HG03025 (cell line): Measurements from ENCODE around the gene EFNA3.

Experiments
- ATAC-seq: cut with Tn5 transposase; IDR thresholded peaks from one replicate; pipeline ENCODE4 v1.9.1; 2021; ENCODE audit warnings: mild to moderate bottlenecking, moderate library complexity; ENCODE audit not compliant: unreplicated experiment, low FRiP score

EFNA3 gene

DNA sequence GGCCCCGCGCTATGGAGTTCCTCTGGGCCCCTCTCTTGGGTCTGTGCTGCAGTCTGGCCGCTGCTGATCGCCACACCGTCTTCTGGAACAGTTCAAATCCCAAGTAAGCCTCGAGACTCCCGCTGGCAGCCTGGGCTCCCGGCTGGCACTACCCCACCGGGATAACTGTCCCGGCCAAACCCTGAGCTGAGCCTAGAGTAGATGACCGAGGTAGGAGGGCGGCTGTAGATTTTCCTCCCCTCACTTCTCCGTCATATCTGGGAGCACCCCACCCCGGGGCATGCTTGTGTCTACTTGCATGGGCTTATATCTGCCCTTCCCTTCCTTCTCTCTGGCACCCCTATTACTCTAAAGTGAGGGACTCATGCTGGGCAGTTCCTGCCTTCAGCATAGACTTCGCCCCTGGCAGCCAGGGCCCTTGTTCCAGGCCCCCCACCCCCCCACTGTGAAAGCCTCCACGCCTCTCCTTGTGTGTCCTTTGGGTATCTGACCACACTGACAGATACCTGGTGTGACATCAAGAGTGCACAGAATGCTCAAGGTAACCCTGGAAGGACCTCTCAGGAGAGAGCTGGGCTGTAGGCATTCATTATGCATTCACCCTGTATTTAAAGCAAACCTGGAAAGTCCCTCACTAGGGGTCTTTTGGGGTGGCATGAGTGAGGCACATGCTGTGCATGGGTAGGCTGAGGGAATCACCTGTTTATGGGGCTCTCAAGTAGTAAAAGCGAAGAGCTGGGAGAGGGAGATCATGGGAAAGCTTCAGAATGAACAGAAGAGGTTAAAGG, 49.5 kb downstream of the EFNA3 start:
- no peak for ATAC-seq

DNA sequence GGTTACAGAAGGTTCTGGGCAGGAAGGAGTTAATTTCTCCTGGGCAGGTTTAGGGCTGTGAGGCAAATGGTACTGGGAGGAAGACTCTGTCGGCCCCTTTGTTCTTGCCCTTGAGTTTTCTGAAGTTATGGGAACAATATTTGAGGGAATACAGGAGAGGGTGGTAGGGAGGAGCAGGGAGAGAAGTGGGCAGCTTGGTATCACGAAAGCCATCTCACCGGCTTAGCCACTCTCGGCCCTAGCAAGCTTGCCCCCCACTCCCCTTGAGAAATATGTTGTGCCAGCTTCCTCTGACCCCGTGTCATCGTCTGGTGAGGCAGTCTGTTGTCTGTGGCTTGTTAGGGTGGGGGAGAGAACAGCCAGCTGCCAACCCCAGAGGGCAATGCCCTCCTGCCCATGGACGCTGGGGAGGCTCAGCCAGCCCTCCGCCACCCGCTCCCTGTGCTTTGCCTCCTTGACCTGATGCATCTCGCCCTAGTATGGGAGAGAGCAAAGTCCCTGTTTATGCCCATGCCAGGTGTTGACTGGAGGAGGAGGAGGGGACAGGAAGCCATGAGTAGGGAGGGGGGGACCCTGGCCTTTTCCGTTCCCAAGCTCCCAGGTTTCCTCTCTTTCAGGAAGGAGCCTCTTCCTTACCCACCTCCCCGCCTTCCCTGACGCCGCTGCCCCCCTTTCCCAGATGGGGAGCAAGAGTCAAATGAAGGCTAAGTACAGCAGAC, 50.3 kb downstream of the EFNA3 start:
- ATAC-seq = no peak

DNA sequence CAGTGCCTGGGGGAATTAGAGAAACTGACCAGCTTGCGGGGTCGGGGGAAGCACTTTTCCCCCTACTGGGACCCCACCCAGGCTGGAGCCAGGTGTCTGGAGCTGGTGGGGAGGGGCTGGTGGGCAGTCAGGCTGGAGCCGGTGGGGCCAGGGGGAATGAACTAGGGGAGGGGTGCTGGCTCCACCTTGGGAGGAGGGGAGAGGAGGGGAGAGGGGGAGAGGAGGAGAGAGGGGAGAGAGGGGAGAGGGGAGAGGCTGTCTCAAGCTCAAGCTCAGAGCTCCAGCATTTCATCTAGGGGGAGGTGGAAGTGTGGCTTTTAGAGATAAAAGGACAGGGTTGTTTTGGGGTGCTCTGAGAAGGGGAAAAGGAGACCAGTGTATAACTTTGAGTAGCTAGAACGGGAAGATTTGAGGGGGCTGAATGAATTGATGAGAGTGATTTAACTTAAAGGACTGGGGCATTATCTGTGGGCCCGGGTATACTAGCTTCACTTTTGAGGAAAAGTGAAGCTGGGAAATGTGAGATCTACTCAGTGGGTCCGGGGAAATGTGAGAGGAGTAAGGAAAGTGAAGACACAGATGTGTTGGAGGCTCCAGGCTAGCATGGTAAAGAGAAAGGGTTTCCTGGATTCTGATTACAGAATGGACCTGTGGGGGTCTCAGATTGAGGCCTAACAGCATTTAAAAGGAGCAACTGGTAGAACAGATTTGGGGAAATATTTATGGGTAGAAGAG, 51.8 kb downstream of the EFNA3 start:
- ATAC-seq = no peak

DNA sequence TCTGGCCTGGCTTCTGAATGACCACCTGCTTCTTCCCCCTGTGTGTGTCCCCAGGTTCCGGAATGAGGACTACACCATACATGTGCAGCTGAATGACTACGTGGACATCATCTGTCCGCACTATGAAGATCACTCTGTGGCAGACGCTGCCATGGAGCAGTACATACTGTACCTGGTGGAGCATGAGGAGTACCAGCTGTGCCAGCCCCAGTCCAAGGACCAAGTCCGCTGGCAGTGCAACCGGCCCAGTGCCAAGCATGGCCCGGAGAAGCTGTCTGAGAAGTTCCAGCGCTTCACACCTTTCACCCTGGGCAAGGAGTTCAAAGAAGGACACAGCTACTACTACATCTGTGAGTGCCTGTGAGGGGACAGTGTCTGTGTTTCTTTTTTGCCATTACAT, 52.6 kb downstream of the EFNA3 start:
- no peak for ATAC-seq

DNA sequence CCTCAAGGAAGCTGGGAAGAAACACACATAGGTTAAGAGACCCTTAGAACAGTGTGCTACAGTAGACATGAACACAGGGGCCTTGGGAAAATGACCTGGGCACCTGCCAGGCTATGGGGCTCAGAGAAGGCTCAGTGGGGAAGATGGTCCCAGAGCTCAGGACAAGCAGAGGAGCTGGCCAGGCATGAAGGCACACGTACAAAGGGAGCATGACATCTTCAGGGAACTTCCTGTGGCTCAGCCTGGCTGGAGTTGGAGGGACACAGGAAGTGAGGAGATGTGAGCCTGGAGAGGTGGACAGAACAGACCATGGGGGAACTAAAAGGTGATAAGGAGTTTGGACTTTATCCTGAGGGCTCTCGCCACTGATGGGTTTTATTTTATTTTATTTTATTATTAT, 53.2 kb downstream of the EFNA3 start:
- no peak for ATAC-seq

DNA sequence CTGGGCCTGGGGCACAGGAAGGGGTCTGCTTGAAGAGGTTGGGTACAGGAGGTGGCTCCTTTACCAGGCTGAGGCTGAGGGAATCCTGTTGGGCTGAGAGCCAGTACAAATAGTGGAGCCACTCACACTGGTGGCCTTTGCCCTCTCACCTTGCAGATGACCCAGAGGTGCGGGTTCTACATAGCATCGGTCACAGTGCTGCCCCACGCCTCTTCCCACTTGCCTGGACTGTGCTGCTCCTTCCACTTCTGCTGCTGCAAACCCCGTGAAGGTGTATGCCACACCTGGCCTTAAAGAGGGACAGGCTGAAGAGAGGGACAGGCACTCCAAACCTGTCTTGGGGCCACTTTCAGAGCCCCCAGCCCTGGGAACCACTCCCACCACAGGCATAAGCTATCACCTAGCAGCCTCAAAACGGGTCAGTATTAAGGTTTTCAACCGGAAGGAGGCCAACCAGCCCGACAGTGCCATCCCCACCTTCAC, 55.2 kb downstream of the EFNA3 start:
- no peak for ATAC-seq

DNA sequence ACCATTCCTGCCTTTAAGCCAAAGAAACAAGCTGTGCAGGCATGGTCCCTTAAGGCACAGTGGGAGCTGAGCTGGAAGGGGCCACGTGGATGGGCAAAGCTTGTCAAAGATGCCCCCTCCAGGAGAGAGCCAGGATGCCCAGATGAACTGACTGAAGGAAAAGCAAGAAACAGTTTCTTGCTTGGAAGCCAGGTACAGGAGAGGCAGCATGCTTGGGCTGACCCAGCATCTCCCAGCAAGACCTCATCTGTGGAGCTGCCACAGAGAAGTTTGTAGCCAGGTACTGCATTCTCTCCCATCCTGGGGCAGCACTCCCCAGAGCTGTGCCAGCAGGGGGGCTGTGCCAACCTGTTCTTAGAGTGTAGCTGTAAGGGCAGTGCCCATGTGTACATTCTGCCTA, 55.7 kb downstream of the EFNA3 start:
- ATAC-seq = no peak

DNA sequence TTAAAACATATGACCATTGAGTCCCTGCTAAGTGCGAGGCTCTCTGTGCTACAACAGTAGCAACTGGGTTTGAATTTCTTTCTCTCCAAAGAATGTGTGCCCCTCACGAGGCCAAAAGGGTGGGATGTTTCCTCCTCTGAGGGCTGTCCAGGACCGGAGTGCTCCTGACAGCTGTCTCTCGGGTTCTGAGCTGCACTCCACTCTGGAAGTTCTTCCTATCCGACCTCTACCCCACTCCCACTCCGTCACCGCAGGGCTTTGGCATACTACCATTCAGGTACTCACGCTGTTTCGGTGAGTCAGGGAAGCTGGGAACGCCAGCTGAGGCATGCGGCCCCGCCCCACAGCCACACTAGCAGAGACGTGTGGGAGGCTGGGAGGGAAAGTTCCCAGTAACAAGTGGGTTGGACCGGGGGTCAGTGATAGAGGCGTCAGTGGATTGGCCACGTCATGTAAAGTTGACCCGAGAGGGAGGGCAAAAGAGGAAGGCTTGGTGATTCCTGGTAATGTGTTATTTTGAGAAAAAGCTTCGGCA, 56.3 kb downstream of the EFNA3 start:
- no peak for ATAC-seq

DNA sequence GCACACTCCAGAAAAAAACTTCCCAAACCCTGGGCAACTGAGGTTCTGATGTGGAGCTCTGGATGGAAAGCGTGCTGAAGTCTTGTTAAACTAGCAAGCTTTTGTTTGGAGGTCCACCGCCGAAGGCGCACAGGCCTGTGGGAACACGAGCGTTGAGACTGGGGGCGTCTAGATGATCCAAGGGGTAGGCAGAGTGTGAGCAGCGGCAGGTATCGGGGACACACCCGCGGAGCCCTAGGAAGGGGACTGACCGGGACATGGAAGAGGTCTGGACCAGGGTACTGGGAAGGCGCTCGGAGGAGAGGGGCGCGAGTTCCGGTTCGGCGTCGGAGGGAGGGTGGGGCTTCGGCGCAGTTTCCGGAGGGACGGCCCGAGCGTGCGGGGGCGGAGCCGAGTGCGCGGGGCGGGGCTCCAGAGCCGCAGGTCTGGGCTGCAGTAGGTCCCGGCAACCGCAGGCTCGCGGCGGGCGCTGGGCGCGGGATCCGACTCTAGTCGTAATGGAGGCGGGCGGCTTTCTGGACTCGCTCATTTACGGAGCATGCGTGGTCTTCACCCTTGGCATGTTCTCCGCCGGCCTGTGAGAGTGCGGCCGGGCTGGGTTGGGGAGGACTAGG, 56.9 kb downstream of the EFNA3 start, which contains the start of gene SLC50A1:
Gene SLC50A1 (plus strand): TSS at position 438 of the 614 bp plus-strand sequence. CDS start 60 bp downstream, at position 498.
- ATAC-seq = peak; percentile 59

DNA sequence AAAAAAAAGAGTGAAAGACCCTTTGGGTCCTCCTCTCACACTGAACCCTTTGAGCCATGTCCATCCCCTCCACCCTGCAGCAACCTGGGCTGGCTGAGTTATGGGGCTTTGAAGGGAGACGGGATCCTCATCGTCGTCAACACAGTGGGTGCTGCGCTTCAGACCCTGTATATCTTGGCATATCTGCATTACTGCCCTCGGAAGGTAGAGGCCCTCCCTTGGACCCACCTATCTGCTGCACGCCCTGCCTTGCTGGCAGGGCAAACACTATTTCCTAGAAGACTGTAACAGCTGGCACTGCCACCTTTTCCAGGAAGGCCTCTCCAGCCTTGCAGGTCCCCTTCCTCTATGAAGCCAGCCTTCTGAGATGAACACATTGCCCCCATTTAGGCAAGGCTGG, 58.1 kb downstream of the EFNA3 start:
- no peak for ATAC-seq
